Adrenal gland (tissue), 12 donors: ENCODE results near the gene ENOX1. TPM values are rescaled to one million over a fixed set of nuclear protein-coding genes. Genes with fewer than 3 reads are reported as not detected.

Experiments used
- DNase-seq, 7 donors: peaks; one replicate each; pipeline ENCODE4 v3.0.0-alpha.2; 2019 to 2020
- H3K27ac ChIP-seq, 5 donors: fragments of 200-600 bp; sonication (generic) in 4 of 5; 1 replicate in 3 of 5; 2 replicates in 2 of 5; pipeline versions ENCODE4 v1.5.1 to v1.8.0; 2016 to 2020; ENCODE audit warnings: mild to moderate bottlenecking in 1 of 5
- H3K27me3 ChIP-seq: fragments of 200-600 bp; 2 replicates; pipeline ENCODE4 v1.8.0; 2021
- H3K36me3 ChIP-seq, 2 donors: fragments of 200-600 bp; replicated peaks in 1 of 2; 1 replicate in 1 of 2; 2 replicates in 1 of 2; pipeline versions ENCODE4 v1.5.1 to v1.8.0; 2018 to 2022
- H3K4me1 ChIP-seq, 2 donors: fragments of 200-600 bp; replicated peaks in 1 of 2; 1 replicate in 1 of 2; 2 replicates in 1 of 2; pipeline versions ENCODE4 v1.5.1 to v1.8.0; 2018 to 2021
- H3K4me3 ChIP-seq, 4 donors: fragments of 200-600 bp; sonication (generic) in 3 of 4; one replicate each; pipeline ENCODE4 v1.5.1; 2016 to 2018
- H3K9me3 ChIP-seq, 3 donors: fragments of 200-600 bp; sonication (generic) in 1 of 3; replicated peaks in 1 of 3; 1 replicate in 2 of 3; 2 replicates in 1 of 3; pipeline versions ENCODE4 v1.5.1 to v1.8.0; 2016 to 2021
- POLR2A ChIP-seq, 2 donors: fragments of 450-650 bp; IDR thresholded peaks; one replicate each; pipeline ENCODE4 v1.6.1; 2017; ENCODE audit warnings: antibody characterized with exemption in 2 of 2, mild to moderate bottlenecking in 2 of 2, moderate library complexity in 1 of 2
- WGBS, 4 donors: extraction: QIAGEN DNeasy Blood & Tissue Kit in 2 of 4; methylation state at CpG; one replicate each; pipeline versions ENCODE4 v1.1.5 to v1.1.7; 2013 to 2017; 5-methylcytosine and 5-hydroxymethylcytosine counted together
- intact Hi-C, 2 donors: fragments of 100-400 bp; cut with DNase I; formaldehyde crosslinking; loops; one replicate each; pipeline versions ENCODE4 v1.14.1 to v1.15.0; 2022 to 2023
- polyA plus RNA-seq, 3 donors: library from polyadenylated mRNA; stranded (reverse); fragments of 200-250 nt in 2 of 3; fragments of 350-450 nt in 1 of 3; fragmentation: Illumina TruSeq in 1 of 3; extraction: RNeasy Lipid Tissue Mini Kit (QIAGEN cat#74804) in 1 of 3; gene quantifications; one replicate each; pipeline ENCODE4 v1.2.3, GENCODE V29; 2013 to 2014
- total RNA-seq, 9 donors: library from RNA; depleted of rRNA in 4 of 9; stranded (reverse); fragments of >200 nt in 4 of 9; fragments of 120-200 nt in 1 of 9; fragmentation: NEBNext Ultra II Directional in 1 of 9; extraction: Animal tissue kit (Norgen Biotek cat#: 25700) in 1 of 9; gene quantifications; one replicate each; pipeline versions ENCODE4 v1.1.0 to v1.2.4, GENCODE V29; 2013 to 2023
- TF ChIP-seq, protein P1 (sequence below), 6 experiments: fragments of 450-650 bp in 4 of 6; fragments of 200-600 bp in 2 of 6; sonication (generic) in 1 of 6; IDR thresholded peaks; 1 replicate in 5 of 6; 2 replicates in 1 of 6; pipeline versions ENCODE4 v1.5.1 to v1.8.0; 2016 to 2021; ENCODE audit warnings: antibody characterized with exemption in 6 of 6, mild to moderate bottlenecking in 2 of 6, moderate library complexity in 1 of 6
- donor health status: healthy with polysubstance abuse.
- donor health status: Bipolar disorder and iron deficiency.
- donor health status: DM: yes; HTN: yes; CAD: no.
- donor health status: DM: no; HTN: no; CAD: no.
- donor health status: DM: no; HTN: no; CAD: no.
- donor health status: DM: yes; HTN: yes; CAD: no.

ENOX1 gene
- total and polyA plus RNA-seq, 12 donors = 0.25 to 5.8 (median 1.6) TPM

DNA sequence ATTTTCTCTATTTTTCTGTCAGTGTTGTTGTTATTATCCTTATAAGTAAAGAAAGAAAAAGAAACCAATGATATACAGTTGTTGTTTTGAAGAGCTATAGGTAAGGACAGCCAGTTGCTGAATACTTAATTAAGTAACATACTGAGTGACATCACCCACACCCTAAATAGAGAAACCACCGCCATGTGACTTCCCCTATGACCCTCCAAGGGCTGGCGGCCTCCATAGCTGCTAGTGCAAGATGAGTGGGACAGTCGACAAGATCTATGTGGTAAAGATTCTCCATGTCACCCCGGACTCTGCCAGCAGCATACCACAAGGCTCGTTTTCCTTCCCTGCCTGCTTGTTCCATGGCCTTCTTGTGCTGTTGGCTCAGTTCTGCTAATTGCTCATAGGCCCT is 542.3 kb downstream of the ENOX1 start:
- no peaks in the 10 kb centered on the region for H3K4me1 ChIP-seq
- WGBS, 4 donors = 88 to 100% (median 91%) methylated on average over 5 of the region's 5 CpGs
- no peaks in the 10 kb centered on the region for H3K9me3 ChIP-seq
- no peak for TF ChIP-seq POLR2A (IDR thresholded peaks at IDR 0.05)
- TF ChIP-seq, protein P1, sequence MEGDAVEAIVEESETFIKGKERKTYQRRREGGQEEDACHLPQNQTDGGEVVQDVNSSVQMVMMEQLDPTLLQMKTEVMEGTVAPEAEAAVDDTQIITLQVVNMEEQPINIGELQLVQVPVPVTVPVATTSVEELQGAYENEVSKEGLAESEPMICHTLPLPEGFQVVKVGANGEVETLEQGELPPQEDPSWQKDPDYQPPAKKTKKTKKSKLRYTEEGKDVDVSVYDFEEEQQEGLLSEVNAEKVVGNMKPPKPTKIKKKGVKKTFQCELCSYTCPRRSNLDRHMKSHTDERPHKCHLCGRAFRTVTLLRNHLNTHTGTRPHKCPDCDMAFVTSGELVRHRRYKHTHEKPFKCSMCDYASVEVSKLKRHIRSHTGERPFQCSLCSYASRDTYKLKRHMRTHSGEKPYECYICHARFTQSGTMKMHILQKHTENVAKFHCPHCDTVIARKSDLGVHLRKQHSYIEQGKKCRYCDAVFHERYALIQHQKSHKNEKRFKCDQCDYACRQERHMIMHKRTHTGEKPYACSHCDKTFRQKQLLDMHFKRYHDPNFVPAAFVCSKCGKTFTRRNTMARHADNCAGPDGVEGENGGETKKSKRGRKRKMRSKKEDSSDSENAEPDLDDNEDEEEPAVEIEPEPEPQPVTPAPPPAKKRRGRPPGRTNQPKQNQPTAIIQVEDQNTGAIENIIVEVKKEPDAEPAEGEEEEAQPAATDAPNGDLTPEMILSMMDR (IDR thresholded peaks at IDR 0.05) = no peak
- H3K27ac ChIP-seq = no peak overlapping the region
- intact Hi-C loops = no loop called here
- no peak overlapping the region for H3K4me3 ChIP-seq
- no peak for DNase-seq
- H3K36me3 ChIP-seq = no peaks in the 10 kb centered on the region
- no peaks in the 10 kb centered on the region for H3K27me3 ChIP-seq

DNA sequence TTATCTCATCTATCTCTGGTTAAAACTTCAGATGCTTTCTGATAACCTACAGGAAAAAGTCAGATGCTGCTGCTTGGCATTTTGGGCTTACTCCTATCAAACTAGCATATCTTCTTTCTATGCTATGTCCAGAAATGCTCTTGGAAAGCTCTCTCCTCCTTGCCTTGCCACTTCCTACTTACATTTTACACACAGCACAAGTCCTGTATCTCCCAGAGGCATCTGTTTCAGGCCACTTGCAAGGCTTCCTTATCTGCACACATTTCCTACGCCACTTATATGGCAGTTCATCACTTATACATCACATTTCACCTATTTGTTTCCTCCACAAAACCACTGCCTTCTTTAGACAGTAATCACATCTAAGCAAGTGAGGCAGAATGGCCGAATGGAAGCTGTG is 543.1 kb downstream of the ENOX1 start:
- H3K4me3 ChIP-seq = no peak overlapping the region
- H3K36me3 ChIP-seq = no peaks in the 10 kb centered on the region
- intact Hi-C loops = no loop called here
- no peaks in the 10 kb centered on the region for H3K9me3 ChIP-seq
- no peaks in the 10 kb centered on the region for H3K27me3 ChIP-seq
- DNase-seq = no peak
- TF ChIP-seq, protein P1 (IDR thresholded peaks at IDR 0.05) = no peak
- TF ChIP-seq POLR2A (IDR thresholded peaks at IDR 0.05) = no peak
- H3K27ac ChIP-seq = no peak overlapping the region
- 64 to 79% (median 71%) methylated on average over 2 of the region's 2 CpGs for WGBS, 4 donors
- no peaks in the 10 kb centered on the region for H3K4me1 ChIP-seq

DNA sequence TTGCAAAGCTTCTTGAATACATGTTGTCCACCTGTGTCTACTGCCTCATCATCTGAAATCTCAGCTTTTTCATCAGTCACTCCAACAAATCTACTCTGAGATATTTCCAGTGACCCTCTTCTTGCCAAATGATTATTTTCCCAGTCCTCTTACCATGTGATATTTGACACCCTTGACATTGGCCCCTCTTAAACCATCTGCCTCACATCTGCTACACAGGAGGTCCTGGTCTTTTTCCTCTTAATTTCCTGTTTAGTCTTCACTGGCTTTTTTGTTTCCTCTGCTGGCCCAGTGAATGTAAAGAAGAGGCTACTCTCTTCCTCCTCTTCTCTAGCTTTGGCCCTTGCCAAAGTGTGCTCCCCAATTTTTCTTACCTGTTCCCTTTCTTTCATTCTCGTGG is 544.7 kb downstream of the ENOX1 start:
- no peaks in the 10 kb centered on the region for H3K4me1 ChIP-seq

DNA sequence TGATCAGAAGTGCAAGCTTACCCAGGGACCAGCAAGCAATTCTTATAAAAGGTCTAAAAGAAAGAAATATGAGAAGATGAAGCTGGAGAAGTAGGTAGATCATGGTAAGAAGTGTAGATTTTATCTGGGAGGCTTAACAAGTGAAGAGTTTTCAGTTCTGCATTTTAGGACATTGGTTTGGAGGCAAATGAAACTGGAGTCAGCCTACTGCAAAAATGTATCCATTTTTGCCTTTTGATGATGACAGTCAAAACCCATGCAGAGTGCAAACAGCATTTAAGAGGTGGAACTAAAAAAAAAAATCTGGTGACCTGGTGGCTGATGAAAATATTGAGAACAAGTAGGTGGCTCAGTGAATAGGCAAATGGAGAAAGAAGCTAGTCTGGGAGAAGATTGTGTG is 546.5 kb downstream of the ENOX1 start:
- Histone ChIP-seq H3K9me3 (no peaks in the 10 kb centered on the region), H3K27me3 (no peaks in the 10 kb centered on the region), H3K27ac (no peak overlapping the region), H3K4me1 (no peaks in the 10 kb centered on the region), H3K4me3 (no peak overlapping the region), H3K36me3 (no peaks in the 10 kb centered on the region)
- DNase-seq = no peak
- TF ChIP-seq, protein P1 (IDR thresholded peaks at IDR 0.05) = no peak
- TF ChIP-seq POLR2A (IDR thresholded peaks at IDR 0.05) = no peak
- intact Hi-C loops = no loop called here

More for the DNA sequence above, 544.7 kb downstream of the ENOX1 start:
- intact Hi-C loops = no loop called here
- Histone ChIP-seq H3K9me3 (no peaks in the 10 kb centered on the region), H3K27me3 (no peaks in the 10 kb centered on the region), H3K36me3 (no peaks in the 10 kb centered on the region), H3K4me3 (no peak overlapping the region), H3K27ac (no peak overlapping the region)
- WGBS, 4 donors = 44 to 81% (median 67%) methylated on average over 1 of the region's 1 CpG
- DNase-seq = no peak
- TF ChIP-seq, protein P1 (IDR thresholded peaks at IDR 0.05) = no peak
- TF ChIP-seq POLR2A (IDR thresholded peaks at IDR 0.05) = no peak
